Prostate gland (tissue), 2 donors: ENCODE results near the gene SEMA3F. TPM values are rescaled to one million over a fixed set of nuclear protein-coding genes. Genes with fewer than 3 reads are reported as not detected.

ENCODE experiments used
- DNase-seq: peaks from one replicate; pipeline ENCODE4 v3.0.0-alpha.2; 2019; ENCODE audit warnings: low spot score
- H3K27ac ChIP-seq, 2 donors: fragments of 200-600 bp; sonication (generic); 2 replicates each; pipeline ENCODE4 v1.5.1; 2017 to 2019
- H3K27me3 ChIP-seq: fragments of 200-600 bp; sonication (generic); replicated peaks from 2 replicates; pipeline ENCODE4 v1.5.1; 2019; ENCODE audit not compliant: insufficient read depth
- H3K36me3 ChIP-seq, 2 donors: fragments of 200-600 bp; sonication (generic); 1 replicate in 1 of 2; 2 replicates in 1 of 2; pipeline versions ENCODE4 v1.5.1 to v1.8.1; 2017 to 2019
- H3K4me1 ChIP-seq: fragments of 200-600 bp; sonication (generic); replicated peaks from 2 replicates; pipeline ENCODE4 v1.5.1; 2019
- H3K4me3 ChIP-seq, 2 donors: fragments of 200-600 bp; sonication (generic); 2 replicates each; pipeline ENCODE4 v1.5.1; 2017 to 2019
- H3K9me3 ChIP-seq: fragments of 200-600 bp; sonication (generic); 2 replicates; pipeline ENCODE4 v1.5.1; 2017
- CTCF ChIP-seq, 4 experiments: fragments of 200-600 bp in 2 of 4; fragments of 450-650 bp in 2 of 4; sonication (generic) in 2 of 4; IDR thresholded peaks; 1 replicate in 3 of 4; 2 replicates in 1 of 4; pipeline ENCODE4 v1.5.1; 2016 to 2019; ENCODE audit warnings: antibody characterized with exemption in 4 of 4, mild to moderate bottlenecking in 2 of 4, moderate library complexity in 2 of 4
- POLR2A ChIP-seq: fragments of 450-650 bp; IDR thresholded peaks from one replicate; pipeline ENCODE4 v1.6.1; 2016; ENCODE audit warnings: antibody characterized with exemption, mild to moderate bottlenecking
- POLR2AphosphoS5 ChIP-seq: sonication (generic); formaldehyde crosslinking; IDR thresholded peaks from one replicate; pipeline ENCODE4 v1.6.1; 2017; ENCODE audit warnings: antibody characterized with exemption
- WGBS: methylation state at CpG from one replicate; pipeline ENCODE4 v1.1.5; 2018; 5-methylcytosine and 5-hydroxymethylcytosine counted together
- intact Hi-C: fragments of 100-400 bp; cut with DNase I; formaldehyde crosslinking; loops from one replicate; pipeline ENCODE4 v1.14.2; 2022
- total RNA-seq, 2 donors: library from RNA; depleted of rRNA; stranded (reverse); fragments of >200 nt; gene quantifications; one replicate each; pipeline ENCODE4 v1.1.0, GENCODE V29; 2016

The SEMA3F gene
- total RNA-seq, 2 donors from 2014 or later = 43.3 to 71.8 TPM

GRCh38 chr3:50189274-50189673 lies 34.1 kb downstream of the SEMA3F start:
- WGBS = 10% methylated on average over 5 of the region's 5 CpGs
- DNase-seq = peak; percentile 84
- no peak for TF ChIP-seq POLR2A
- peak; percentile 72 for TF ChIP-seq POLR2AphosphoS5
- peak; percentile 55 to 95 (median 88) for TF ChIP-seq CTCF (IDR thresholded peaks at IDR 0.05)

GRCh38 chr3:50189989-50190388 lies 34.9 kb downstream of the SEMA3F start:
- TF ChIP-seq POLR2A (no peak), CTCF (IDR thresholded peaks at IDR 0.05) (no peak), POLR2AphosphoS5 (no peak)

More at GRCh38 chr3:50189274-50189673, 34.1 kb downstream of the SEMA3F start:
- no peak overlapping the region for H3K27ac ChIP-seq
- H3K4me1 ChIP-seq = no peaks in the 10 kb centered on the region
- H3K9me3 ChIP-seq = no peaks in the 10 kb centered on the region
- no peak overlapping the region for H3K4me3 ChIP-seq
- H3K27me3 ChIP-seq = peaks cover 8% of the 10 kb centered on the region
- intact Hi-C loops = loop anchor here (1.0 kb wide), 1 partner anchor 68 kb away; no protein-coding TSS in a partner anchor
- no peaks in the 10 kb centered on the region for H3K36me3 ChIP-seq

GRCh38 chr3:50190936-50191660 lies 36.0 kb downstream of the SEMA3F start, which contains the start of gene GNAT1:
GNAT1 (plus strand) TSS chr3:50191610; CDS start chr3:50191726, 116 bp downstream.
- no peaks in the 10 kb centered on the region for H3K36me3 ChIP-seq

More at GRCh38 chr3:50189989-50190388, 34.9 kb downstream of the SEMA3F start:
- no peak overlapping the region for H3K27ac ChIP-seq
- intact Hi-C loops = loop anchor here (1.0 kb wide), 1 partner anchor 69 kb away; no protein-coding TSS in a partner anchor
- no peak for DNase-seq
- H3K27me3 ChIP-seq = peaks cover 9% of the 10 kb centered on the region
- no peaks in the 10 kb centered on the region for H3K9me3 ChIP-seq
- 84% methylated on average over 7 of the region's 7 CpGs for WGBS
- no peaks in the 10 kb centered on the region for H3K4me1 ChIP-seq
- H3K4me3 ChIP-seq = no peak overlapping the region
- no peaks in the 10 kb centered on the region for H3K36me3 ChIP-seq

GRCh38 chr3:50192124-50192523 lies 37.0 kb downstream of the SEMA3F start:
- Histone ChIP-seq H3K4me3 (no peak overlapping the region), H3K27me3 (peaks cover 9% of the 10 kb centered on the region), H3K9me3 (no peaks in the 10 kb centered on the region), H3K4me1 (no peaks in the 10 kb centered on the region), H3K36me3 (no peaks in the 10 kb centered on the region), H3K27ac (no peak overlapping the region)
- WGBS = 79% methylated on average over 8 of the region's 8 CpGs
- TF ChIP-seq POLR2AphosphoS5 (no peak), CTCF (IDR thresholded peaks at IDR 0.05) (no peak), POLR2A (no peak)
- intact Hi-C loops = no loop called here
- DNase-seq = no peak

More at GRCh38 chr3:50190936-50191660, 36.0 kb downstream of the SEMA3F start, which contains the start of gene GNAT1:
- intact Hi-C loops = no loop called here
- TF ChIP-seq POLR2A = no peak
- no peak for TF ChIP-seq CTCF (IDR thresholded peaks at IDR 0.05)
- no peak for TF ChIP-seq POLR2AphosphoS5
- H3K9me3 ChIP-seq = no peaks in the 10 kb centered on the region
- H3K27me3 ChIP-seq = peaks cover 9% of the 10 kb centered on the region
- no peaks in the 10 kb centered on the region for H3K4me1 ChIP-seq
- no peak within 1 kb of the TSS for H3K27ac ChIP-seq
- no peak for DNase-seq
- no peak within 1 kb of the TSS for H3K4me3 ChIP-seq
- 59% methylated on average over 8 of the region's 8 CpGs for WGBS
